Measurements from ENCODE around the gene QDPR.

The QDPR gene

GRCh38 chr4:17526695-17527477 is 15.0 kb upstream of the QDPR start:
- no peak for DNase-seq

- no peak for DNase-seq
Observed at GRCh38 chr4:17523662-17524061, 11.8 kb upstream of the QDPR start.

- no peak for DNase-seq
Observed at GRCh38 chr4:17521595-17521994, 9.7 kb upstream of the QDPR start.

DNA sequence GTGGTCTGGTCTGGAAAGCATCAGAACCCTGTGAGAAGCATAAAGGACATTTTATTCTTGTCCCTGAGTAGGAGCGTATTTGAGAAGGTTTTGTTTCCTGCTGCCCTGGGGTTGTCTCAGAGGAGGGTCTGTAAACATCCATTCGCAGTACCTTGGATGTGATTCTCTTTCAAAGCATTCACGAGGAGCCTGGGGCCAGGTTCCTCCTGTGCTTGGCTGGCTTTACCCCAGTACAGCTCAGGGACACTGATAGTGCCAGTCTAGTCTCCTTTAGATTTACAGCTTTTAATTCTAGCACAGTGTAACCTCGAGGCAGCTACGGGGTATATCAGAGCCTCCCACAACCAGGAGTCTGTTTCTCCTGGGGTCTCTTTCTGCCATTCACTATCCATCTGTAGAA is 5.8 kb upstream of the QDPR start:
- no peak for DNase-seq

- DNase-seq: no peak
Observed at GRCh38 chr4:17516980-17517379, 5.1 kb upstream of the QDPR start.

DNA sequence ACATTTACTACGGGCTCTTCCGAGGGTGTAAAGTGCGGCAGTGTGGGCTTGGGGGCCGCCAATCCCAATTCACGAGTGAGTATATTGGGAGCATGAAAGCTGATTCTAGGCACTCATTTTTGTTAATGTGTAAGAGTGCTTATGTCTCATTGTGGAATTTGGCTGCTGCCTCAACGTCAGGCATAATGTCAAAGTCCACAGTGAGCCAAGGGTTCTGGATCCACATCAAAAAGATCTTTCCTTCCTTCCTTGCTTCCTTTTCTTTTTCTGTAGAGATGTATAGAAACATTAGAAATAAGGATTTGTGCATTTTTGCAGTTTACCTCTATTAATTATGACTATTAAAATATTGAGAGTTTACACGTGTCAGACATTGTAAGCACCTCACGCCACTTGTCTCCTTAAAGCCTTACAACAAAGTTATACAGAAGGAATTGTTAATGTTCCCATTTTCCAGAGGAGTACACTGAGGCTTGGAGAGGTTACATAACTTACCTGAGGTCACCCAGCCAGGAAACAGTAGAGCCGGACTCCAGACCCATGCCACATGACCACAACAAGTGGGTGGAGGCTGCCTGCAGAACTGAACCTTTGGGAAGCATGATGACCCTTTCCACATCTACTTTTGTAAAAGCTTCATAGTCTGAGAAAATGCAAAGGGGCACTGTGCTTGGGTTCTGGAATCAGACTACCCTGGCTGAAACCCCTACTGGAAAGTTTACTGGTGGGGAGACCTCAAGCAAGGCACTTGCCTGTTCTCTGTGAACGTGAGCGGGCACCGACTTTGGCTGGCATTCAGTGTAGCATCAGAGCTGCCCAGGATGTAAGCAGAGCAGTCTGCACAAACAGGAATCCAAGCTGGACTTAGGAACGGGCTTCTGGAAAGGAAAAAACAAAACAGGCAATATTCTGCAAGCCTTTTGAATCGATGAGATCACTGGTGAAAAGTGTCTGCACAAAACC is 3.8 kb upstream of the QDPR start:
- DNase-seq: no peak

DNA sequence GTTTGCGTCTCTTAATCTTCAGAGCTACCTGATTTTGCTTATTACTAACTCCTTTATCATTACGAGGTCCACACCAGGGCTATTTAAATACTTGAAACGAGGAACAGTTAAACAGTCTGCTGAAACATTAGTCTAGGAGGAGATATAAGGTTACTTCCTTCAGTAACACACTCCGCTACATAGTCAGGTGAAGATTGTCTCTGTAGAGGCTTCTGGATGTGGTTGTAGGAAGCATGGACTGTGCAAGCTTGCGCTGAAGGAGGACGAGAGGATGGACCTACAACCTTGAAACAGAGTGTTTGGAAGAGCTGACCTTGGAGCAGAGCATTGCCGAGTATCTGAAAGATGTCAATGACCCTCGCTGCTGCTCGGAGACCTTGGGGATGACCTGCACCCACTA is 3.0 kb upstream of the QDPR start, which contains the start of gene CLRN2:
Gene CLRN2, plus strand, starts transcription at position 301 of the 400 bp plus-strand sequence. CDS start 102 bp downstream, outside the sequence.
- DNase-seq: no peak

- no peak for DNase-seq
Observed at GRCh38 chr4:17512973-17513665, 1.2 kb upstream of the QDPR start.

- peak; percentile 41 for DNase-seq
Observed at GRCh38 chr4:17511509-17511949, 361 bp downstream of the QDPR start.

GRCh38 chr4:17511051-17511450 is 839 bp downstream of the QDPR start:
- DNase-seq: no peak

- no peak for DNase-seq
Observed at GRCh38 chr4:17510582-17510981, 1.3 kb downstream of the QDPR start.

- no peak for DNase-seq
Observed at GRCh38 chr4:17504081-17504480, 7.8 kb downstream of the QDPR start.

- no peak for DNase-seq
Observed at GRCh38 chr4:17502756-17503155, 9.1 kb downstream of the QDPR start.

DNA sequence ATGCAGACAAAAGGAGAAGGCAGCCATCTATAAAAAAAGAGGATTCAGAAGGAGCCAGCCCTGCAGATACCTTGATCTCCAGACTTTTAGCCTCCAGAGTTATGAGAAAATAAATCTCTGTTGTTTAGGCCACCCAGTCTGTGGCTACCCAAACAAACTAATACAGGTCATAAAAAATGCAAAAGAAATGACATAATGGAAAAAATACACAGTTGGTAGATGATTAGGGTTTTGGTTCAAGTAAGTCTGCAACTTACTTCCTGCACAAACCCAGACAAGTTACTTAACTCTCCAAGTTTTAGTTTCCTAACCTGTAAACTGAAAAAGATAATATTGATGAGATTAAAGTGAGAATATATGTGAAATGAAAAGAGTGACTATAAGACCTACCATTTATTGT is 11.3 kb downstream of the QDPR start:
- no peak for DNase-seq

- no peak for DNase-seq
Observed at GRCh38 chr4:17497890-17498523, 13.9 kb downstream of the QDPR start.

- DNase-seq: no peak
Observed at GRCh38 chr4:17494258-17495190, 17.4 kb downstream of the QDPR start.

GRCh38 chr4:17493619-17494018 is 18.3 kb downstream of the QDPR start:
- no peak for DNase-seq

DNA sequence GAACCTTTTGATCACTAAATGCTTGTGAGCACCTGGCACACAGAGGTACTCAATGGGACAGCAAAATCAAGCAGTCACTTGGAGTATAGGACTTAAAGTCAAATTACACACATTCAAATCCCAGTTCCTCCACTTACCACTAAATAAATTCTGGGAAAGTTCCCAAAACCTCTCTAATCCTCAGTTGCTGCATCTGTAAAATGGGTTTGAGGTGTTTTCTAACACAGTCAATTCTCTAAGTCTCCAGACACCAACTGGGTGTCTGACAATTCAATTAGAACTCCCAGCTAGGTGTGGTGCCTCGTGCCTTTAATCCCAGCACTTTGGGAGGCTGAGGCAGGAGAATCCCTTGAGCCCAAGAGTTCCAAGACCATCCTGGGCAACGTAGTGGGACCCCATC is 19.0 kb downstream of the QDPR start:
- no peak for DNase-seq

GRCh38 chr4:17492058-17492741 is 19.7 kb downstream of the QDPR start:
- no peak for DNase-seq

DNA sequence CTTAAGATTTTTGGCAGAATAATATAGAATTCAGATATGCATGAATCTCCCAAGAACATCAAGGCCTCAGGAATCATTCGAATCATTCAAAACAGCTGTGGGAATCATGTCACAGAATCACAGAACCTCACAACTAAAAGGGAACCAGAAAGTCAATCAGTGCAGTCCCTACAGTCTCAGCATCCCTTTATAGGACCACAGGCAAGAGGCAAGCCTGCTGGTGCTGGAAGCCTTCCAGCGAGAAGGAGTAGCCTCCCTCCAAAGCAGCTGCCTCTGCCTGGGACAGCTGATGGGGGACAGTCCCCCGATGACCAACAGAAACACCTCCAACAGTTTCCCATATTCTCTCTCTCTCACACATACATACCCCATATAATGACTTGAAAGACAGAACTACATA is 20.7 kb downstream of the QDPR start:
- no peak for DNase-seq

DNA sequence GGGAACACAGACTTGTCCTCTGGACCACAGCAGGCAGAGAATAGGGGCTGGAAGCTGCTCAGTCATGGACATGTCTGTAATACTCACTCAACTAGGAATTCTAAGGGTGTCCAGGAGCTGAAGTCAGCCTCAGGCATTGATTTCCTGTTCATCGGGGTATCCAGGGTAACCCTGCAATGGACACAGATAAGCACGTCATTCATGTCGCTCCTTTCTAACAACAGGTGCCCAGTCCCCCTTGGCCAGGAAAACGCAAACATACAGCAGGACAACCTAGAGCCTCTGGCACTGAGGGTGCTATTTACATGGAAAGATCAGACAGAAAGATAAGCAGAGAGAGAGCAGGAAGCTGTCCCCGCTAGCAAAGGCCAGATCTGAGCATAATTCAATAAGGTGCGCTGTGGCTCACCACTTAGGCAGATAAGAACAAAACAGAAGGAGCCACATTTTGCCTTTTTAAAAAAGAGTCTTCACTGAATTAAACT is 21.3 kb downstream of the QDPR start:
- no peak for DNase-seq

Data from central memory CD4-positive, alpha-beta T cell (primary cell).